Caco-2 (cell line): ENCODE data around the gene CAMK2G. TPM values are rescaled to one million over a fixed set of nuclear protein-coding genes. Genes with fewer than 3 reads are reported as not detected.

Experiments used
- BruUV-seq: library from RNA; stranded (reverse); fragments of 400-500 nt; replicated peaks from 2 replicates; lab custom pipeline; 2021; lab: Mats Ljungman, UMichigan
- CTCF ChIA-PET: fragments of 300-600 bp; sonication (Branson Sonifier 250); formaldehyde crosslinking; loops from one replicate; lab custom pipeline; 2022; ENCODE audit warnings: antibody characterized with exemption; lab: Charles Lee
- POLR2A ChIA-PET: fragments of 300-600 bp; sonication (Branson Sonifier 250); formaldehyde crosslinking; loops from one replicate; lab custom pipeline; 2022; ENCODE audit warnings: antibody characterized with exemption; lab: Charles Lee
- DNase-seq, 2 experiments: peaks; one replicate each; pipeline versions ENCODE4 v3.0.0 to v3.0.0-alpha.2; 2020 to 2022
- H3K27me3 ChIP-seq: replicated peaks from 2 replicates; pipeline ENCODE4 v1.6.0; 2011; ENCODE audit warnings: low read length; ENCODE audit not compliant: control insufficient read depth, insufficient read depth
- H3K36me3 ChIP-seq: 2 replicates; pipeline ENCODE4 v1.5.1; 2011; ENCODE audit warnings: low read length; ENCODE audit not compliant: control insufficient read depth, insufficient read depth
- H3K4me1 ChIP-seq: fragments of 250-450 bp; sonication (Bioruptor Pico); 2 replicates; pipeline ENCODE4 v1.5.1; 2020; ENCODE audit warnings: mild to moderate bottlenecking
- H3K4me3 ChIP-seq: 2 replicates; pipeline ENCODE4 v1.5.1; 2011; ENCODE audit warnings: low read depth, mild to moderate bottlenecking, control low read depth, low read length
- H3K9me3 ChIP-seq: fragments of 250-450 bp; sonication (Bioruptor Pico); 2 replicates; pipeline ENCODE4 v1.5.1; 2020; ENCODE audit warnings: mild to moderate bottlenecking, moderate library complexity
- H3K27ac Mint-ChIP-seq: one replicate; pipeline ENCODE4 v1.8.0; 2022; ENCODE audit warnings: mixed read lengths; ENCODE audit not compliant: unreplicated experiment
- H3K27me3 Mint-ChIP-seq: one replicate; pipeline ENCODE4 v1.8.0; 2022; ENCODE audit warnings: mixed read lengths; ENCODE audit not compliant: insufficient read depth, unreplicated experiment
- H3K36me3 Mint-ChIP-seq: one replicate; pipeline ENCODE4 v1.8.0; 2022; ENCODE audit warnings: mild to moderate bottlenecking, mixed read lengths; ENCODE audit not compliant: insufficient read depth, unreplicated experiment
- H3K4me1 Mint-ChIP-seq: one replicate; pipeline ENCODE4 v1.8.0; 2022; ENCODE audit warnings: low read depth, mixed read lengths; ENCODE audit not compliant: unreplicated experiment
- H3K4me3 Mint-ChIP-seq: one replicate; pipeline ENCODE4 v1.8.0; 2022; ENCODE audit warnings: mild to moderate bottlenecking, moderate library complexity, mixed read lengths; ENCODE audit not compliant: unreplicated experiment
- H3K9me3 Mint-ChIP-seq: one replicate; pipeline ENCODE4 v1.8.0; 2022; ENCODE audit warnings: mixed read lengths; ENCODE audit not compliant: unreplicated experiment
- intact Hi-C: fragments of 100-400 bp; cut with micrococcal nuclease; formaldehyde crosslinking; loops from one replicate; pipeline ENCODE4 v1.10.0; 2022; ENCODE audit not compliant: unreplicated experiment
- total RNA-seq: library from RNA; stranded (reverse); gene quantifications from 2 replicates; pipeline ENCODE4 v1.2.3, GENCODE V29; 2022
- TF ChIP-seq, protein P1 (sequence below), 2 experiments: fragments of 200-600 bp in 1 of 2; IDR thresholded peaks; 1 replicate in 1 of 2; 2 replicates in 1 of 2; pipeline versions ENCODE4 v1.5.1 to v1.8.0; 2011 to 2022; ENCODE audit warnings: antibody characterized with exemption in 1 of 2, control low read depth in 1 of 2, inconsistent platforms in 1 of 2, low read depth in 1 of 2, low read length in 1 of 2, mild to moderate bottlenecking in 1 of 2, moderate library complexity in 1 of 2; ENCODE audit not compliant: insufficient read depth in 1 of 2, severe bottlenecking in 1 of 2, unreplicated experiment in 1 of 2

The CAMK2G gene
- total RNA-seq, 1 experiment from 2014 or later = 78.8 TPM

DNA sequence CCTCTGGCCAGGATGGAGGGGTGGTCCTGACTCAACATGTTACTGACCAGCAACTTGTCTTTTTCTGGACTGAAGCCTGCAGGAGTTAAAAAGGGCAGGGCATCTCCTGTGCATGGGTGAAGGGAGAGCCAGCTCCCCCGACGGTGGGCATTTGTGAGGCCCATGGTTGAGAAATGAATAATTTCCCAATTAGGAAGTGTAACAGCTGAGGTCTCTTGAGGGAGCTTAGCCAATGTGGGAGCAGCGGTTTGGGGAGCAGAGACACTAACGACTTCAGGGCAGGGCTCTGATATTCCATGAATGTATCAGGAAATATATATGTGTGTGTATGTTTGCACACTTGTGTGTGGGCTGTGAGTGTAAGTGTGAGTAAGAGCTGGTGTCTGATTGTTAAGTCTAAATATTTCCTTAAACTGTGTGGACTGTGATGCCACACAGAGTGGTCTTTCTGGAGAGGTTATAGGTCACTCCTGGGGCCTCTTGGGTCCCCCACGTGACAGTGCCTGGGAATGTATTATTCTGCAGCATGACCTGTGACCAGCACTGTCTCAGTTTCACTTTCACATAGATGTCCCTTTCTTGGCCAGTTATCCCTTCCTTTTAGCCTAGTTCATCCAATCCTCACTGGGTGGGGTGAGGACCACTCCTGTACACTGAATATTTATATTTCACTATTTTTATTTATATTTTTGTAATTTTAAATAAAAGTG lies 42.6 kb upstream of the CAMK2G start:
- DNase-seq = no peak

DNA sequence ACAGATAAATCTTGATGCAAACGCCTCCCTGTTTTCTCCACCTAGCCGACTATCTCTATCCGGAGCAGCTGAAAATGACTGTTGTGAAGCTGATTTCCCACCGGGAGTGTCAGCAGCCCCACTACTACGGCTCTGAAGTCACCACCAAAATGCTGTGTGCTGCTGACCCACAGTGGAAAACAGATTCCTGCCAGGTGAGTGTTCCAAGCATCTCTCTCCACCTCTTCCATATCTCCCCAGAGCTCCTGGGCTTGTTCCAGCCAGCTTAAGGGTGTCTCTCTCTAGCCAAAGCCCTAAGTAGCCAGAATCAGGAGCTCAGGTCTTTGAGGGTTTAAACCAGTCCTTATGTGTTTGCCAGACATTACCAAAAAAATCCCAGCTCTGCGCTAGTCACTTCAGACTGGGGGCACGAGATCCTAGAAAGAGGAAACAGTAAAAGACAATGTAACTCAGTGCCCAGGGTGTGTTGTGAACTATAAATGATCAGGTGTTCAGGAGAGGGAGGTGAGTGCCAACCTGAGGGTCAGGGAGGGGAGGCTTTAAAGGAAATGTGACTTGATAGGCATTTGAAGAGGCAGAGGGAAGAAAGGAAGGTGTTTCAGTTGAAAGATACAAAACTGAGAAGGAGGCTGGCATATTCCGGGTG lies 41.0 kb upstream of the CAMK2G start:
- Mint-ChIP-seq H3K4me1 (peaks cover 3% of the 10 kb centered on the region), H3K27me3 (no peaks in the 10 kb centered on the region), H3K4me3 (no peak overlapping the region), H3K27ac (no peak overlapping the region), H3K9me3 (no peaks in the 10 kb centered on the region), H3K36me3 (peaks cover 4% of the 10 kb centered on the region)
- DNase-seq = no peak
- H3K4me1 ChIP-seq = peaks cover 1% of the 10 kb centered on the region
- no TSS peak for BruUV-seq
- no peak overlapping the region for H3K4me3 ChIP-seq
- H3K9me3 ChIP-seq = no peaks in the 10 kb centered on the region
- H3K36me3 ChIP-seq = no peaks in the 10 kb centered on the region
- POLR2A ChIA-PET = interaction anchor here (0.6 kb wide), 1 partner anchor 60 kb away, joined by 3 read pairs; no protein-coding TSS in a partner anchor
- CTCF ChIA-PET = no interaction called here
- no peaks in the 10 kb centered on the region; the same call in 1 of the 2 replicates for H3K27me3 ChIP-seq
- TF ChIP-seq, protein P1, sequence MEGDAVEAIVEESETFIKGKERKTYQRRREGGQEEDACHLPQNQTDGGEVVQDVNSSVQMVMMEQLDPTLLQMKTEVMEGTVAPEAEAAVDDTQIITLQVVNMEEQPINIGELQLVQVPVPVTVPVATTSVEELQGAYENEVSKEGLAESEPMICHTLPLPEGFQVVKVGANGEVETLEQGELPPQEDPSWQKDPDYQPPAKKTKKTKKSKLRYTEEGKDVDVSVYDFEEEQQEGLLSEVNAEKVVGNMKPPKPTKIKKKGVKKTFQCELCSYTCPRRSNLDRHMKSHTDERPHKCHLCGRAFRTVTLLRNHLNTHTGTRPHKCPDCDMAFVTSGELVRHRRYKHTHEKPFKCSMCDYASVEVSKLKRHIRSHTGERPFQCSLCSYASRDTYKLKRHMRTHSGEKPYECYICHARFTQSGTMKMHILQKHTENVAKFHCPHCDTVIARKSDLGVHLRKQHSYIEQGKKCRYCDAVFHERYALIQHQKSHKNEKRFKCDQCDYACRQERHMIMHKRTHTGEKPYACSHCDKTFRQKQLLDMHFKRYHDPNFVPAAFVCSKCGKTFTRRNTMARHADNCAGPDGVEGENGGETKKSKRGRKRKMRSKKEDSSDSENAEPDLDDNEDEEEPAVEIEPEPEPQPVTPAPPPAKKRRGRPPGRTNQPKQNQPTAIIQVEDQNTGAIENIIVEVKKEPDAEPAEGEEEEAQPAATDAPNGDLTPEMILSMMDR (IDR thresholded peaks at IDR 0.05; ENCODE audit: insufficient read depth in 1 of 2, low read depth in 1 of 2, low read length in 1 of 2, severe bottlenecking in 1 of 2, unreplicated experiment in 1 of 2) = no peak
- intact Hi-C loops = no loop called here

More for the DNA sequence above, 42.6 kb upstream of the CAMK2G start:
- no peaks in the 10 kb centered on the region; the same call in 1 of the 2 replicates for H3K27me3 ChIP-seq
- Mint-ChIP-seq H3K27me3 (no peaks in the 10 kb centered on the region), H3K9me3 (no peaks in the 10 kb centered on the region), H3K36me3 (no peaks in the 10 kb centered on the region), H3K27ac (no peak overlapping the region), H3K4me1 (no peaks in the 10 kb centered on the region), H3K4me3 (no peak overlapping the region)
- TF ChIP-seq, protein P1 (IDR thresholded peaks at IDR 0.05; ENCODE audit: insufficient read depth in 1 of 2, low read depth in 1 of 2, low read length in 1 of 2, severe bottlenecking in 1 of 2, unreplicated experiment in 1 of 2) = no peak
- POLR2A ChIA-PET = no interaction called here
- intact Hi-C loops = no loop called here
- no peaks in the 10 kb centered on the region for H3K36me3 ChIP-seq
- no peaks in the 10 kb centered on the region; the same call in 1 of the 2 replicates for H3K4me1 ChIP-seq
- no TSS peak for BruUV-seq
- H3K9me3 ChIP-seq = no peaks in the 10 kb centered on the region
- CTCF ChIA-PET = no interaction called here
- no peak overlapping the region for H3K4me3 ChIP-seq

DNA sequence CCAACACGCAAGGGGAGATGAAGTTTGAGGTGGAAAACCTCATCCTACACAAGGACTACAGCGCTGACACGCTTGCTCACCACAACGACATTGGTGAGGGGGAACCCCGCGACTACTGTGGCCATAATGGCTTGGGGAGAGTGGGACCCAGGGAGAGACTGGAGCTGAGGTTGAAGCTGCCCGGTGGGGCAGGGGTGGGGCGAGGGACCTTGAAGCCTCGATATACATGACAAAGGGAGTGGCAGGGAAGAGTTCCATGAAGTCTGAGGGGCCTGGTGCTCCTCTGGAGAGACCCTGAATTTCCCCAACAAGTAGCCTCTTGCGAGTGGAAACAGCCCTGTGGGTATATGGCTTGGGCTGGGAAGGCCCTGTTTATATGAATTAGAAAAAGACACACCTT lies 39.7 kb upstream of the CAMK2G start:
- peaks cover 14% of the 10 kb centered on the region for H3K4me1 ChIP-seq
- intact Hi-C loops = no loop called here
- CTCF ChIA-PET = interaction anchor here (0.5 kb wide), 1 partner anchor 178 kb away, joined by 3 read pairs; no protein-coding TSS in a partner anchor
- no peak for DNase-seq
- H3K4me1 Mint-ChIP-seq = peaks cover 8% of the 10 kb centered on the region
- H3K27me3 ChIP-seq = no peaks in the 10 kb centered on the region; the same call in 1 of the 2 replicates
- no peaks in the 10 kb centered on the region for H3K27me3 Mint-ChIP-seq
- H3K36me3 Mint-ChIP-seq = peaks cover 4% of the 10 kb centered on the region
- H3K36me3 ChIP-seq = no peaks in the 10 kb centered on the region
- TF ChIP-seq, protein P1 (IDR thresholded peaks at IDR 0.05; ENCODE audit: insufficient read depth in 1 of 2, low read depth in 1 of 2, low read length in 1 of 2, severe bottlenecking in 1 of 2, unreplicated experiment in 1 of 2) = no peak
- H3K4me3 ChIP-seq = no peak overlapping the region
- no peak overlapping the region for H3K27ac Mint-ChIP-seq
- no peak overlapping the region for H3K4me3 Mint-ChIP-seq
- no TSS peak for BruUV-seq
- no peaks in the 10 kb centered on the region for H3K9me3 Mint-ChIP-seq
- no peaks in the 10 kb centered on the region for H3K9me3 ChIP-seq
- POLR2A ChIA-PET = no interaction called here
